Adrenal gland (tissue), 5 donors: Measurements from ENCODE around the gene GLIPR2.

Source experiments
- CTCF ChIP-seq, 6 experiments: fragments of 450-650 bp in 4 of 6; fragments of 200-600 bp in 2 of 6; sonication (generic) in 1 of 6; IDR thresholded peaks; 1 replicate in 5 of 6; 2 replicates in 1 of 6; pipeline versions ENCODE4 v1.5.1 to v1.8.0; 2016 to 2021; ENCODE audit warnings: antibody characterized with exemption in 6 of 6, mild to moderate bottlenecking in 2 of 6, moderate library complexity in 1 of 6
- POLR2A ChIP-seq, 2 donors: fragments of 450-650 bp; IDR thresholded peaks; one replicate each; pipeline ENCODE4 v1.6.1; 2017; ENCODE audit warnings: antibody characterized with exemption in 2 of 2, mild to moderate bottlenecking in 2 of 2, moderate library complexity in 1 of 2
- donor health status: DM: no; HTN: no; CAD: no.

- TF ChIP-seq CTCF (IDR thresholded peaks at IDR 0.05) (no peak), POLR2A (IDR thresholded peaks at IDR 0.05) (no peak)
These were observed 10.1 kb downstream of the GLIPR2 start for GRCh38 chr9:36146651-36147050.
